IPS-18c (cell line): ENCODE measurements around the gene ARID3A.

Experiments
- H3K4me3 ChIP-seq: 2 replicates; pipeline ENCODE4 v1.7.0; 2013; ENCODE audit warnings: low read depth, mild to moderate bottlenecking, low read length, moderate library complexity; ENCODE audit not compliant: insufficient read depth
- H3K9me3 ChIP-seq: one replicate; pipeline ENCODE4 v1.6.1; 2013; ENCODE audit warnings: mild to moderate bottlenecking, low read length, moderate library complexity; ENCODE audit not compliant: control insufficient read depth, insufficient read depth

The ARID3A gene

GRCh38 chr19:934197-934840 lies 8.5 kb downstream of the ARID3A start:
- Histone ChIP-seq H3K4me3 (no peak overlapping the region), H3K9me3 (no peaks in the 10 kb centered on the region)

GRCh38 chr19:934865-935479 lies 9.1 kb downstream of the ARID3A start:
- H3K4me3 ChIP-seq, result no peak overlapping the region
- H3K9me3 ChIP-seq, result no peaks in the 10 kb centered on the region

- no peak overlapping the region for H3K4me3 ChIP-seq
- H3K9me3 ChIP-seq, result no peaks in the 10 kb centered on the region
Measured at GRCh38 chr19:936175-936546, 10.3 kb downstream of the ARID3A start.

GRCh38 chr19:937259-937694 lies 11.4 kb downstream of the ARID3A start:
- Histone ChIP-seq H3K9me3 (no peaks in the 10 kb centered on the region), H3K4me3 (no peak overlapping the region)

- no peak overlapping the region for H3K4me3 ChIP-seq
- H3K9me3 ChIP-seq, result no peaks in the 10 kb centered on the region
Measured at GRCh38 chr19:938233-938923, 12.5 kb downstream of the ARID3A start.

GRCh38 chr19:939439-939838 lies 13.6 kb downstream of the ARID3A start:
- H3K4me3 ChIP-seq, result no peak overlapping the region
- H3K9me3 ChIP-seq, result no peaks in the 10 kb centered on the region

- Histone ChIP-seq H3K9me3 (no peaks in the 10 kb centered on the region), H3K4me3 (no peak overlapping the region)
Measured at GRCh38 chr19:939922-940321, 14.1 kb downstream of the ARID3A start.

- Histone ChIP-seq H3K4me3 (no peak overlapping the region), H3K9me3 (no peaks in the 10 kb centered on the region)
Measured at GRCh38 chr19:940591-941291, 14.9 kb downstream of the ARID3A start.

- no peak overlapping the region for H3K4me3 ChIP-seq
- no peaks in the 10 kb centered on the region for H3K9me3 ChIP-seq
Measured at GRCh38 chr19:941292-942132, 15.7 kb downstream of the ARID3A start.

GRCh38 chr19:942133-942645 lies 16.4 kb downstream of the ARID3A start:
- Histone ChIP-seq H3K9me3 (no peaks in the 10 kb centered on the region), H3K4me3 (no peak overlapping the region)

- peaks cover 2% of the 10 kb centered on the region for H3K9me3 ChIP-seq
Measured at GRCh38 chr19:943551-944170, 17.8 kb downstream of the ARID3A start.

GRCh38 chr19:944171-944567 lies 18.3 kb downstream of the ARID3A start:
- Histone ChIP-seq H3K4me3 (no peak overlapping the region), H3K9me3 (peaks cover 2% of the 10 kb centered on the region)

More at GRCh38 chr19:943551-944170, 17.8 kb downstream of the ARID3A start:
- H3K4me3 ChIP-seq, result no peak overlapping the region

GRCh38 chr19:944663-945241 lies 18.9 kb downstream of the ARID3A start:
- Histone ChIP-seq H3K9me3 (peaks cover 2% of the 10 kb centered on the region), H3K4me3 (no peak overlapping the region)

GRCh38 chr19:945401-946252 lies 19.8 kb downstream of the ARID3A start:
- Histone ChIP-seq H3K4me3 (no peak overlapping the region), H3K9me3 (peaks cover 2% of the 10 kb centered on the region)

GRCh38 chr19:947090-947706 lies 21.4 kb downstream of the ARID3A start:
- Histone ChIP-seq H3K9me3 (peaks cover 2% of the 10 kb centered on the region), H3K4me3 (no peak overlapping the region)
